ENCODE data around the gene CT55. TPM values are rescaled to one million over a fixed set of nuclear protein-coding genes. Genes with fewer than 3 reads are reported as not detected.
"Not testable (repeated sequence)": the region's sequence is repeated elsewhere in the genome, so short reads cannot be mapped to it uniquely, and the experiment has no call there.

Gene CT55
- total and polyA plus RNA-seq, 8 donors: 0.09 TPM; not detected in 7

DNA sequence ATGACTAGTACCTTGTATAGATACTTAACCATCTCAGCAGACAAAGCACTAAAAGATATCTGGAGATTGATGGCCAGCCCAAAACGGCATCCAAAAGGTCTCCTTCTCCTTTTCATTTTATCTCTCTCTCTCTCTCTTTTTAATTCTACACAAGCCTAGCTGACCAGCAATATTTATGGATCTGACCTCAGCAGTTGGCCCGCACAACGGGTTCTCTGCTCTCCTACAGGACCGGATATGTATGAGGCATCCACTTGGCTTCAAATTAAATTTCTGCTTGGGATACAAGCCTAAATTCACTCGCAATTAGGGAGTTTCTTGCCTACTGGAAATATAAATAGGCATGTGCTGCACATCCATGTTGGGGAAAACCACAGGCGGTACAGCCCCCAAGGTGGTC lies 22.5 kb upstream of the CT55 start:
- Histone ChIP-seq H3K36me3 (no peaks in the 10 kb centered on the region), H3K27ac (no peak overlapping the region), H3K9me3 (no peaks in the 10 kb centered on the region), H3K27me3 (peaks cover 0 to 7% (median 0%) of the 10 kb centered on the region in 4 donors), H3K4me1 (no peaks in the 10 kb centered on the region), H3K4me3 (no peak overlapping the region)
- FAIRE-seq: no peak
- DNase-seq: no peak
- intact Hi-C loops (cut with DNase I): no loop called here
- WGBS, 2 donors: 68 to 75% methylated on average over 6 of the region's 6 CpGs
- ATAC-seq: no peak
- TF ChIP-seq, protein P1, sequence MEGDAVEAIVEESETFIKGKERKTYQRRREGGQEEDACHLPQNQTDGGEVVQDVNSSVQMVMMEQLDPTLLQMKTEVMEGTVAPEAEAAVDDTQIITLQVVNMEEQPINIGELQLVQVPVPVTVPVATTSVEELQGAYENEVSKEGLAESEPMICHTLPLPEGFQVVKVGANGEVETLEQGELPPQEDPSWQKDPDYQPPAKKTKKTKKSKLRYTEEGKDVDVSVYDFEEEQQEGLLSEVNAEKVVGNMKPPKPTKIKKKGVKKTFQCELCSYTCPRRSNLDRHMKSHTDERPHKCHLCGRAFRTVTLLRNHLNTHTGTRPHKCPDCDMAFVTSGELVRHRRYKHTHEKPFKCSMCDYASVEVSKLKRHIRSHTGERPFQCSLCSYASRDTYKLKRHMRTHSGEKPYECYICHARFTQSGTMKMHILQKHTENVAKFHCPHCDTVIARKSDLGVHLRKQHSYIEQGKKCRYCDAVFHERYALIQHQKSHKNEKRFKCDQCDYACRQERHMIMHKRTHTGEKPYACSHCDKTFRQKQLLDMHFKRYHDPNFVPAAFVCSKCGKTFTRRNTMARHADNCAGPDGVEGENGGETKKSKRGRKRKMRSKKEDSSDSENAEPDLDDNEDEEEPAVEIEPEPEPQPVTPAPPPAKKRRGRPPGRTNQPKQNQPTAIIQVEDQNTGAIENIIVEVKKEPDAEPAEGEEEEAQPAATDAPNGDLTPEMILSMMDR (IDR thresholded peaks at IDR 0.05): no peak

DNA sequence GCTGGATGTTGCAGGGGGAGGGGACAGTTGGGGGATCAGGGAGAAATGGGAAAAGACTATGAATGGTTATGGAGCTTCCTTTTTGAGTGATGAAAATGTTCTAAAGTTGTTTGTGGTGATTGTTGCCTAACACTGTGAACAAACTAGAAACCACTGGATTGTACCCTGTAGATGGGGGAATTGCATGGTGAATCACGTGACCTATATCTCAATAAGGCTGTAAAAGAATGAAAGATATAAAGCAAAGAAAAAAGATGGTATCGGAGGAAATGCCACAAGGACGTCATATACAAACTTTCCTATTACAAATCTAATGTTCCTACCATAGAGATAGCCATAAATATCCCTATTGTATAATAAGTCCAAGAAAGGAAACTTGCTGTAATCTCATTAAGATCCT lies 20.6 kb upstream of the CT55 start:
- ATAC-seq: no peak
- FAIRE-seq: peak; percentile 47
- TF ChIP-seq, protein P1 (IDR thresholded peaks at IDR 0.05): no peak

DNA sequence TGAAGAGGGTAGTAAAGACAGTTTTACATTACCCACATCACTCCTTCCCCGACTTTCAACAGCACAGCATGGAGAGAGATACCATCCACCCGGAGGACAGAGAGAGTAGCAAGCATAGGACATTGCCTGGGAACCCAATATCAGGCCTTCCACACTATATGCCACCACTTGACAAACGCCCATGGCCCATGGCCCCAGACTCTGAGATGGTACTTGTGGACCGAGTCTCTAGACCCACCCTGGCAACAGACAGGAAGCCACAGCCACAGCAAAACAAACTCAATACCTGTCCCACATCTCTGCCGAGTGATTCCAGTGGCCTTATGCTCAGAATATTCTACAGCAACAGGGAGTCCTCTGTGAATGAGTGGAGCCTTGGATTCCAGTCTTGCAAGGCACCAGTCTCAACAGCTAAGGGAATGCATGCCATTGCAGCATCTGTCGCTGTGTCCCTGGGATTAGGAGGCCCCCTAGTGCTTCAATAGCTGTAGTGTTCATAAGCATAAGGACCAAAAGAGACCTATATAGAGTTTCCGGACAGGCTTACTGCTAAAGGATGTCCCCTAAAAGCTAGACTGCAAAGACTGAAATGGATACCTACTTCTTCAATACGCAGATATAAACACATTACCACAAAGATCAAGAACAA lies 14.7 kb upstream of the CT55 start:
- 27 to 35% methylated on average over 8 of the region's 8 CpGs for WGBS, 2 donors
- Histone ChIP-seq H3K36me3 (no peaks in the 10 kb centered on the region), H3K9me3 (no peaks in the 10 kb centered on the region), H3K27ac (no peak overlapping the region), H3K27me3 (peaks cover 0 to 7% (median 0%) of the 10 kb centered on the region in 4 donors), H3K4me1 (no peaks in the 10 kb centered on the region), H3K4me3 (no peak overlapping the region)
- TF ChIP-seq, protein P1 (IDR thresholded peaks at IDR 0.05): peak; percentile 10 to 18 (median 16)
- intact Hi-C loops (cut with DNase I): no loop called here
- peak in 2 of 6 donors; percentile 3 to 44 for DNase-seq
- ATAC-seq: peak in 3 of 4 donors; percentile 81 to 88 (median 86)
- FAIRE-seq: no peak

More for the DNA sequence above, 20.6 kb upstream of the CT55 start:
- Histone ChIP-seq H3K27me3 (peaks cover 0 to 7% (median 0%) of the 10 kb centered on the region in 4 donors), H3K4me1 (no peaks in the 10 kb centered on the region), H3K36me3 (no peaks in the 10 kb centered on the region), H3K9me3 (no peaks in the 10 kb centered on the region), H3K27ac (no peak overlapping the region), H3K4me3 (no peak overlapping the region)
- intact Hi-C loops (cut with DNase I): no loop called here
- WGBS, 2 donors: 49 to 60% methylated on average over 3 of the region's 3 CpGs
- DNase-seq: no peak

DNA sequence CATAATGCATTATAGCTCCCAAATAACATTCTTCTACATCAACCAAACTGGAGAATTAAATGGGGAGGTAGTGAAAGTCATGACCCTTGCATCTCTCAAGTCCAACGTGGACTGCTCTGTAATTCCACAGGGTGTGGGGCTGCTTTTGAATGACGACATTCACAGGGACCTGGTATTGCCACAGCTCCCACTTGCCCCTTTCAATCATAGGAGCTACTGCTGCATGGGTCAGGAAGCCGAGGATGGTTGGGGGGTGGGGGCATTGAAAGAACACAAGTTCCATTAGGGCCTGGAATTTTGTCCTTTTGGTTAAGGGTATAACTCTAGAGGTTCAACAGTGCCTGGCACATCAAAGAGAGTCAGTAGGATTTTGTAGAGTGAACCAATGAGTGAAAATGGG lies 7.4 kb upstream of the CT55 start:
- 52 to 57% methylated on average over 3 of the region's 3 CpGs for WGBS, 2 donors
- TF ChIP-seq, protein P1 (IDR thresholded peaks at IDR 0.05): no peak
- H3K27me3 ChIP-seq: no peaks in the 10 kb centered on the region
- H3K4me1 ChIP-seq: no peaks in the 10 kb centered on the region
- H3K4me3 ChIP-seq: no peak overlapping the region
- no peak overlapping the region for H3K27ac ChIP-seq
- DNase-seq: no peak
- no peaks in the 10 kb centered on the region for H3K9me3 ChIP-seq
- no peak for ATAC-seq
- intact Hi-C loops (cut with DNase I): no loop called here
- no peaks in the 10 kb centered on the region for H3K36me3 ChIP-seq
- FAIRE-seq: no peak

DNA sequence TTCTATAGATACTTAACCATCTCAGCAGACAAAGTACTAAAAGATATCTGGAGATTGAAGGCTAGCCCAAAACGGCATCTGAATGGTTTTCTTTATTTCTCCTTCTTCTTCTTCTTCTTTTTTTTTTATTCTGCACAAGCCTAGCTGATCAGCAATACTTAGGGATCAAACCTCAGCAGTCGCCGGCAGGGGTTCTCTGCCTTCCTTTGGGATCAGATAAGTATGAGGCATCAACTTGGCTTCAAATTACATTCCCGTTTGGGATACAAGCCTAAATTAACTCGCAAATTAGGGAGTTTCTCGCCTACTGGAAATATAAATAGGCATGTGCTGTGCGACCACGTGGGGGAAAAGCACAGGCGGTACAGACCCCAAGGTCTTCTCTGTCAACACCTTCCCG lies 730 bp downstream of the CT55 start:
- 72 to 81% methylated on average over 10 of the region's 10 CpGs for WGBS, 2 donors

DNA sequence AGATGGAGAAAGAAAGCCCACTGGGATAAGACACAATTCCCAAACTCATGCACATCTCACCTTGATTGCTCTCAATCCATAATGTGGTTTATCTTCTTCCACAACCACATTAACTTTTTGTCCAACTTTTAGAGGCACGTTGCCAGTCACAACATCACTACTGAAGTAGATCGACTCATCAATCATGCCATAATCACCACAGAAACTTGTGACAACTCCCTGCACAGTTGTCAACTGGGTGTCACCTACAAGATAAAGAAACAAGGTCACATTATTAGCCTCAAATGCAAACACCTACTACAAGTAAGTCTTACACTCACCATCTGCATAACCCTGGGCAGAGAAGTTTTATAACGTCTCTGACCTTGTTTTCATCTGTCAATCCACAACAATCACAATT lies 1.7 kb downstream of the CT55 start:
- FAIRE-seq; DNase-seq; H3K9me3 ChIP-seq; intact Hi-C loops (cut with DNase I); H3K27me3 ChIP-seq; H3K27ac ChIP-seq; H3K4me1 ChIP-seq; H3K36me3 ChIP-seq; ATAC-seq; H3K4me3 ChIP-seq: not testable (repeated sequence)
- 34 to 50% methylated on average over 3 of the region's 3 CpGs for WGBS, 2 donors

More for the DNA sequence above, 730 bp downstream of the CT55 start:
- Histone ChIP-seq H3K4me3 (no peak overlapping the region), H3K36me3 (no peaks in the 10 kb centered on the region), H3K27ac (no peak overlapping the region), H3K27me3 (peaks cover 0 to under 1% (median 0%) of the 10 kb centered on the region in 4 donors), H3K9me3 (no peaks in the 10 kb centered on the region), H3K4me1 (no peaks in the 10 kb centered on the region)
- intact Hi-C loops (cut with DNase I): no loop called here
- TF ChIP-seq, protein P1 (IDR thresholded peaks at IDR 0.05): no peak
- ATAC-seq (no peak), FAIRE-seq (no peak), DNase-seq (no peak)
